Peyer's patch (tissue), 4 donors: Measurements from ENCODE around the gene SYT13.

Experiments
- POLR2A ChIP-seq, 2 donors: fragments of 450-650 bp; IDR thresholded peaks; one replicate each; pipeline ENCODE4 v1.5.1; 2017; ENCODE audit warnings: antibody characterized with exemption in 2 of 2, mild to moderate bottlenecking in 2 of 2, moderate library complexity in 2 of 2
- TF ChIP-seq, protein P1 (sequence below), 6 experiments: fragments of 450-650 bp in 4 of 6; fragments of 200-600 bp in 2 of 6; sonication (generic) in 1 of 6; IDR thresholded peaks; one replicate each; pipeline ENCODE4 v1.5.1; 2017 to 2019; ENCODE audit warnings: antibody characterized with exemption in 6 of 6, mild to moderate bottlenecking in 3 of 6, moderate library complexity in 1 of 6

GRCh38 chr11:45238724-45239123 is 47.4 kb downstream of the SYT13 start:
- TF ChIP-seq, protein P1, sequence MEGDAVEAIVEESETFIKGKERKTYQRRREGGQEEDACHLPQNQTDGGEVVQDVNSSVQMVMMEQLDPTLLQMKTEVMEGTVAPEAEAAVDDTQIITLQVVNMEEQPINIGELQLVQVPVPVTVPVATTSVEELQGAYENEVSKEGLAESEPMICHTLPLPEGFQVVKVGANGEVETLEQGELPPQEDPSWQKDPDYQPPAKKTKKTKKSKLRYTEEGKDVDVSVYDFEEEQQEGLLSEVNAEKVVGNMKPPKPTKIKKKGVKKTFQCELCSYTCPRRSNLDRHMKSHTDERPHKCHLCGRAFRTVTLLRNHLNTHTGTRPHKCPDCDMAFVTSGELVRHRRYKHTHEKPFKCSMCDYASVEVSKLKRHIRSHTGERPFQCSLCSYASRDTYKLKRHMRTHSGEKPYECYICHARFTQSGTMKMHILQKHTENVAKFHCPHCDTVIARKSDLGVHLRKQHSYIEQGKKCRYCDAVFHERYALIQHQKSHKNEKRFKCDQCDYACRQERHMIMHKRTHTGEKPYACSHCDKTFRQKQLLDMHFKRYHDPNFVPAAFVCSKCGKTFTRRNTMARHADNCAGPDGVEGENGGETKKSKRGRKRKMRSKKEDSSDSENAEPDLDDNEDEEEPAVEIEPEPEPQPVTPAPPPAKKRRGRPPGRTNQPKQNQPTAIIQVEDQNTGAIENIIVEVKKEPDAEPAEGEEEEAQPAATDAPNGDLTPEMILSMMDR (IDR thresholded peaks at IDR 0.05): no peak
- TF ChIP-seq POLR2A (IDR thresholded peaks at IDR 0.05): no peak
